Neural cell (in vitro differentiated cells): ENCODE measurements around the gene PDZD4. TPM values are rescaled to one million over a fixed set of nuclear protein-coding genes. Genes with fewer than 3 reads are reported as not detected.

Experiments used
- H2AFZ ChIP-seq: fragments of 200-600, 300-800 bp; sonication (generic), shearing (Covaris generic); 2 replicates; pipeline ENCODE4 v1.6.0; 2014; ENCODE audit warnings: low read depth, mild to moderate bottlenecking, antibody characterized with exemption, low read length, moderate library complexity
- H3F3A ChIP-seq: fragments of 200-600 bp; shearing (Covaris generic); 2 replicates; pipeline ENCODE4 v1.6.1; 2016; ENCODE audit warnings: mild to moderate bottlenecking, moderate library complexity, mixed read lengths, antibody characterized with exemption, low read length; ENCODE audit not compliant: insufficient read depth, poor library complexity, severe bottlenecking
- H3K27ac ChIP-seq: fragments of 200-600, 300-800 bp; sonication (generic), shearing (Covaris generic); 2 replicates; pipeline ENCODE4 v1.5.1; 2014; ENCODE audit warnings: mild to moderate bottlenecking, low read length, moderate library complexity
- H3K27me3 ChIP-seq: fragments of 300-800, 200-600 bp; sonication (generic), shearing (Covaris generic); 2 replicates; pipeline ENCODE4 v1.6.0; 2014; ENCODE audit warnings: mild to moderate bottlenecking, low read depth, low read length, moderate library complexity; ENCODE audit not compliant: insufficient read depth
- H3K36me3 ChIP-seq: fragments of 300-800, 200-600 bp; sonication (generic), shearing (Covaris generic); 2 replicates; pipeline ENCODE4 v1.5.1; 2014; ENCODE audit warnings: mild to moderate bottlenecking, antibody characterized with exemption, low read length, moderate library complexity; ENCODE audit not compliant: insufficient read depth
- H3K4me2 ChIP-seq: fragments of 300-800, 200-600 bp; sonication (generic), shearing (Covaris generic); 2 replicates; pipeline ENCODE4 v1.6.0; 2014; ENCODE audit warnings: mild to moderate bottlenecking, low read length
- H3K4me3 ChIP-seq: fragments of 300-800, 200-600 bp; sonication (generic), shearing (Covaris generic); 2 replicates; pipeline ENCODE4 v1.5.1; 2014; ENCODE audit warnings: mild to moderate bottlenecking, low read length, moderate library complexity
- H3K79me2 ChIP-seq: fragments of 200-600 bp; shearing (Covaris generic); replicated peaks from 2 replicates; pipeline ENCODE4 v1.6.0; 2014; ENCODE audit warnings: mild to moderate bottlenecking, low read length, moderate library complexity; ENCODE audit not compliant: insufficient read depth
- H3K9ac ChIP-seq: fragments of 300-800, 200-600 bp; sonication (generic), shearing (Covaris generic); 2 replicates; pipeline ENCODE4 v1.6.1; 2016; ENCODE audit warnings: mild to moderate bottlenecking, low read length, mixed read lengths
- H3K9me2 ChIP-seq: fragments of 200-600 bp; shearing (Covaris generic); 2 replicates; pipeline ENCODE4 v1.6.1; 2016; ENCODE audit warnings: mild to moderate bottlenecking, low read length, mixed read lengths; ENCODE audit not compliant: insufficient read depth
- H3K9me3 ChIP-seq: fragments of 200-600, 300-800 bp; sonication (generic), shearing (Covaris generic); 2 replicates; pipeline ENCODE4 v1.6.1; 2016; ENCODE audit warnings: mild to moderate bottlenecking, mixed run types, low read length, moderate library complexity, mixed read lengths
- H4K20me1 ChIP-seq: fragments of 200-600 bp; shearing (Covaris generic); 2 replicates; pipeline ENCODE4 v1.6.1; 2016; ENCODE audit warnings: mild to moderate bottlenecking, mixed run types; ENCODE audit not compliant: insufficient read depth
- EP300 ChIP-seq: fragments of 450-650 bp; conservative IDR thresholded peaks from 2 replicates; pipeline ENCODE4 v1.6.1; 2014; ENCODE audit warnings: antibody characterized with exemption, mild to moderate bottlenecking, moderate library complexity; ENCODE audit not compliant: poor library complexity, severe bottlenecking
- EZH2 ChIP-seq: fragments of 200-600, 300-800 bp; shearing (Covaris generic), sonication (generic); IDR thresholded peaks from 2 replicates; pipeline ENCODE4 v1.6.1; 2014; ENCODE audit warnings: antibody characterized with exemption, low read length, borderline replicate concordance, mild to moderate bottlenecking; ENCODE audit not compliant: insufficient read depth, poor library complexity, severe bottlenecking
- MXI1 ChIP-seq: fragments of 450-650 bp; conservative IDR thresholded peaks from 2 replicates; pipeline ENCODE4 v1.6.1; 2014; ENCODE audit warnings: antibody characterized with exemption, mild to moderate bottlenecking; ENCODE audit not compliant: poor library complexity, severe bottlenecking
- POLR2AphosphoS5 ChIP-seq: IDR thresholded peaks from 2 replicates; pipeline ENCODE4 v1.6.1; 2012
- RAD21 ChIP-seq: fragments of 450-650 bp; conservative IDR thresholded peaks from 2 replicates; pipeline ENCODE4 v1.6.1; 2014; ENCODE audit warnings: antibody characterized with exemption, mild to moderate bottlenecking, moderate library complexity
- SMC3 ChIP-seq: fragments of 450-650 bp; conservative IDR thresholded peaks from 2 replicates; pipeline ENCODE4 v1.6.1; 2014; ENCODE audit warnings: antibody characterized with exemption, mild to moderate bottlenecking, moderate library complexity; ENCODE audit not compliant: poor library complexity
- TAF1 ChIP-seq: IDR thresholded peaks from 2 replicates; pipeline ENCODE4 v1.6.1; 2012; ENCODE audit warnings: low read depth
- polyA plus RNA-seq: library from polyadenylated mRNA; depleted of rRNA; stranded (reverse); fragments of >200 nt; gene quantifications from 2 replicates; pipeline ENCODE4 v1.2.3, GENCODE V29; 2014
- TF ChIP-seq, protein P1 (sequence below): IDR thresholded peaks from 2 replicates; pipeline ENCODE4 v1.6.1; 2012; ENCODE audit warnings: borderline replicate concordance
- TF ChIP-seq, protein P2 (sequence below): fragments of 450-650 bp; IDR thresholded peaks from 2 replicates; pipeline ENCODE4 v1.5.1; 2014; ENCODE audit warnings: antibody characterized with exemption, mild to moderate bottlenecking, moderate library complexity; ENCODE audit not compliant: poor library complexity, severe bottlenecking

Gene PDZD4
- polyA plus RNA-seq, 1 donor from 2014 or later = 343 TPM

DNA sequence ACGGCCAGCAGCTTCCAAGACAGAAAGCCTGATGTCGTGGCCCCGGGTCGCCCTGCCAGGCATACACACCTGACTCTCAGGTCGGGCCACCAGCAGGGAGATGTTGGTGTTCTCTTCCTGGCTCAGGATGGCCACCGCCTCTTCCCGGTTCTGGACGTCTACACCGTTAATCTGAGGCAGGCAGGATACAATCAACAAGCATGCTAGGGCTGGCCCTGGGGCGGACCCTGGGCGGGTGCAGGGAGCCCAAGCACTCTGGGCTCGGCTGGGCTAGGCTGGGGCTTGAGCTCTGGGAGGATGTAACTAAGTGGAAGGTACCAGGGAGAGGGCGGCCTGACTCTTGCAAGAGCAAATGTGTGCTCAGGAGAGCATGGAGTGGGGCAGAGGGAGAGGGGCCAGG, 24.9 kb downstream of the PDZD4 start:
- H3K27me3 ChIP-seq = no peaks in the 10 kb centered on the region
- H3K36me3 ChIP-seq = no peaks in the 10 kb centered on the region
- peaks cover 10% of the 10 kb centered on the region for H3K79me2 ChIP-seq
- H3K4me2 ChIP-seq = no peak overlapping the region
- no peak overlapping the region for H3K4me3 ChIP-seq
- no peak overlapping the region for H2AFZ ChIP-seq
- H3F3A ChIP-seq = no peaks in the 10 kb centered on the region
- no peak for TF ChIP-seq EP300
- TF ChIP-seq POLR2AphosphoS5 = no peak
- no peak for TF ChIP-seq MXI1
- TF ChIP-seq, protein P1, sequence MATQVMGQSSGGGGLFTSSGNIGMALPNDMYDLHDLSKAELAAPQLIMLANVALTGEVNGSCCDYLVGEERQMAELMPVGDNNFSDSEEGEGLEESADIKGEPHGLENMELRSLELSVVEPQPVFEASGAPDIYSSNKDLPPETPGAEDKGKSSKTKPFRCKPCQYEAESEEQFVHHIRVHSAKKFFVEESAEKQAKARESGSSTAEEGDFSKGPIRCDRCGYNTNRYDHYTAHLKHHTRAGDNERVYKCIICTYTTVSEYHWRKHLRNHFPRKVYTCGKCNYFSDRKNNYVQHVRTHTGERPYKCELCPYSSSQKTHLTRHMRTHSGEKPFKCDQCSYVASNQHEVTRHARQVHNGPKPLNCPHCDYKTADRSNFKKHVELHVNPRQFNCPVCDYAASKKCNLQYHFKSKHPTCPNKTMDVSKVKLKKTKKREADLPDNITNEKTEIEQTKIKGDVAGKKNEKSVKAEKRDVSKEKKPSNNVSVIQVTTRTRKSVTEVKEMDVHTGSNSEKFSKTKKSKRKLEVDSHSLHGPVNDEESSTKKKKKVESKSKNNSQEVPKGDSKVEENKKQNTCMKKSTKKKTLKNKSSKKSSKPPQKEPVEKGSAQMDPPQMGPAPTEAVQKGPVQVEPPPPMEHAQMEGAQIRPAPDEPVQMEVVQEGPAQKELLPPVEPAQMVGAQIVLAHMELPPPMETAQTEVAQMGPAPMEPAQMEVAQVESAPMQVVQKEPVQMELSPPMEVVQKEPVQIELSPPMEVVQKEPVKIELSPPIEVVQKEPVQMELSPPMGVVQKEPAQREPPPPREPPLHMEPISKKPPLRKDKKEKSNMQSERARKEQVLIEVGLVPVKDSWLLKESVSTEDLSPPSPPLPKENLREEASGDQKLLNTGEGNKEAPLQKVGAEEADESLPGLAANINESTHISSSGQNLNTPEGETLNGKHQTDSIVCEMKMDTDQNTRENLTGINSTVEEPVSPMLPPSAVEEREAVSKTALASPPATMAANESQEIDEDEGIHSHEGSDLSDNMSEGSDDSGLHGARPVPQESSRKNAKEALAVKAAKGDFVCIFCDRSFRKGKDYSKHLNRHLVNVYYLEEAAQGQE = no peak
- TF ChIP-seq EZH2 = no peak
- TF ChIP-seq, protein P2, sequence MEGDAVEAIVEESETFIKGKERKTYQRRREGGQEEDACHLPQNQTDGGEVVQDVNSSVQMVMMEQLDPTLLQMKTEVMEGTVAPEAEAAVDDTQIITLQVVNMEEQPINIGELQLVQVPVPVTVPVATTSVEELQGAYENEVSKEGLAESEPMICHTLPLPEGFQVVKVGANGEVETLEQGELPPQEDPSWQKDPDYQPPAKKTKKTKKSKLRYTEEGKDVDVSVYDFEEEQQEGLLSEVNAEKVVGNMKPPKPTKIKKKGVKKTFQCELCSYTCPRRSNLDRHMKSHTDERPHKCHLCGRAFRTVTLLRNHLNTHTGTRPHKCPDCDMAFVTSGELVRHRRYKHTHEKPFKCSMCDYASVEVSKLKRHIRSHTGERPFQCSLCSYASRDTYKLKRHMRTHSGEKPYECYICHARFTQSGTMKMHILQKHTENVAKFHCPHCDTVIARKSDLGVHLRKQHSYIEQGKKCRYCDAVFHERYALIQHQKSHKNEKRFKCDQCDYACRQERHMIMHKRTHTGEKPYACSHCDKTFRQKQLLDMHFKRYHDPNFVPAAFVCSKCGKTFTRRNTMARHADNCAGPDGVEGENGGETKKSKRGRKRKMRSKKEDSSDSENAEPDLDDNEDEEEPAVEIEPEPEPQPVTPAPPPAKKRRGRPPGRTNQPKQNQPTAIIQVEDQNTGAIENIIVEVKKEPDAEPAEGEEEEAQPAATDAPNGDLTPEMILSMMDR = no peak
- no peak for TF ChIP-seq SMC3
- no peak for TF ChIP-seq RAD21
- no peak for TF ChIP-seq TAF1
- H3K27ac ChIP-seq = no peak overlapping the region
- H3K9ac ChIP-seq = no peak overlapping the region
- H3K9me2 ChIP-seq = no peaks in the 10 kb centered on the region
- no peaks in the 10 kb centered on the region for H4K20me1 ChIP-seq
- H3K9me3 ChIP-seq = no peaks in the 10 kb centered on the region

- H4K20me1 ChIP-seq = no peaks in the 10 kb centered on the region
- H3K36me3 ChIP-seq = no peaks in the 10 kb centered on the region
- no peak overlapping the region for H3K27ac ChIP-seq
- H3K4me3 ChIP-seq = no peak overlapping the region
- no peak for TF ChIP-seq SMC3
- TF ChIP-seq, protein P1 = no peak
- TF ChIP-seq EZH2 = no peak
- TF ChIP-seq RAD21 = no peak
- TF ChIP-seq EP300 = no peak
- TF ChIP-seq, protein P2 = no peak
- TF ChIP-seq TAF1 = no peak
- no peak for TF ChIP-seq MXI1
- no peaks in the 10 kb centered on the region for H3K9me3 ChIP-seq
- H3F3A ChIP-seq = no peaks in the 10 kb centered on the region
- no peaks in the 10 kb centered on the region for H3K27me3 ChIP-seq
- no peak overlapping the region for H3K9ac ChIP-seq
- H3K79me2 ChIP-seq = peaks cover 9% of the 10 kb centered on the region
- no peak overlapping the region for H3K4me2 ChIP-seq
- no peaks in the 10 kb centered on the region for H3K9me2 ChIP-seq
- H2AFZ ChIP-seq = no peak overlapping the region
Observed at GRCh38 chrX:153804621-153805020, 25.7 kb downstream of the PDZD4 start.
